SK-N-SH treated with all-trans-retinoic acid at 6 μM for 48 hours (cell line): Measurements from ENCODE around the gene CHRNA1.

ENCODE experiments used
- CREB5 ChIP-seq: fragments of 250-450 bp; sonication (Bioruptor Pico); IDR thresholded peaks from 2 replicates; pipeline ENCODE4 v1.5.1; 2020; ENCODE audit warnings: low read depth, mild to moderate bottlenecking, moderate library complexity
- CSRNP3 ChIP-seq: fragments of 250-450 bp; sonication (Bioruptor Pico); IDR thresholded peaks from 2 replicates; pipeline ENCODE4 v1.5.1; 2021; ENCODE audit warnings: mild to moderate bottlenecking, moderate library complexity
- ESRRG ChIP-seq: fragments of 250-450 bp; sonication (Bioruptor Pico); IDR thresholded peaks from 2 replicates; pipeline ENCODE4 v1.6.1; 2021; ENCODE audit warnings: mild to moderate bottlenecking
- PATZ1 ChIP-seq: fragments of 250-450 bp; sonication (Bioruptor Pico); IDR thresholded peaks from 2 replicates; pipeline ENCODE4 v1.8.0; 2020; ENCODE audit warnings: mild to moderate bottlenecking, moderate library complexity, borderline replicate concordance
- SNAI2 ChIP-seq: fragments of 250-450 bp; sonication (Bioruptor Pico); IDR thresholded peaks from 2 replicates; pipeline ENCODE4 v1.5.0; 2020; ENCODE audit warnings: mild to moderate bottlenecking, moderate library complexity
- TCF4 ChIP-seq: fragments of 250-450 bp; sonication (Bioruptor Pico); IDR thresholded peaks from 2 replicates; pipeline ENCODE4 v1.8.0; 2021; ENCODE audit warnings: mild to moderate bottlenecking, moderate library complexity, borderline replicate concordance
- TSHZ2 ChIP-seq: fragments of 250-450 bp; sonication (Bioruptor Pico); IDR thresholded peaks from 2 replicates; pipeline ENCODE4 v1.5.0; 2020; ENCODE audit warnings: mild to moderate bottlenecking, moderate library complexity
- ZFP30 ChIP-seq: fragments of 450-650 bp; formaldehyde crosslinking; IDR thresholded peaks from 2 replicates; pipeline ENCODE4 v1.5.0; 2022; ENCODE audit warnings: mild to moderate bottlenecking, moderate library complexity
- ZNF70 ChIP-seq: fragments of 450-650 bp; formaldehyde crosslinking; IDR thresholded peaks from 2 replicates; pipeline ENCODE4 v1.5.0; 2020; ENCODE audit warnings: mild to moderate bottlenecking, moderate library complexity

DNA sequence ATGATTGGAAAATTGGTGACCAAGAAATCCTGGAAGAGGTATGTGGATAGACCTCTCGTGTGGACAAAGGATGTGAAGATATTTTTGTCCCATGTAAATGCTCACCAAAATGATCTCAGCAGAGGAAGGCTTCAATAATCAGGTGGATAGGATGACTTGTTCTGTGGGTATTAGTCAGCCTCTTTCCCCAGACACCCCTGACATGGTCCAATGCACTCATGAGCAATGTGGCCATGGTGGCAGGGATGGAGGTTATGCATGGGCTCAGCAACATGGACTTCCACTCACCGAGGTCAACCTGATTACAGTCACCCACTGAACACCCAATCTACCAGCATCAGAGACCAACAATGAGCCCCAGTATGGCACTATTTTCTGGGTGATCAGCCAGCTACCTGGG lies 20.2 kb downstream of the CHRNA1 start:
- TF ChIP-seq TCF4 (CRISPR knock-in tag) (no peak), SNAI2 (no peak), PATZ1 (CRISPR knock-in tag) (no peak), CREB5 (CRISPR knock-in tag) (no peak), ZNF70 (CRISPR knock-in tag) (no peak), CSRNP3 (no peak), ESRRG (CRISPR knock-in tag) (no peak), ZFP30 (CRISPR knock-in tag) (no peak), TSHZ2 (CRISPR knock-in tag) (no peak)
